Duodenal mucosa (tissue), 2 donors: Measurements from ENCODE around the gene STAMBPL1.
A peak's percentile ranks its signal among the peaks of the same experiment; 100 is the strongest.
"Not testable (repeated sequence)": the region's sequence is repeated elsewhere in the genome, so short reads cannot be mapped to it uniquely, and the experiment has no call there.

Source experiments
- H3K27ac ChIP-seq: one replicate; pipeline ENCODE4 v1.7.0; 2013; ENCODE audit warnings: low read depth, low read length
- H3K27me3 ChIP-seq, 2 donors: one replicate each; pipeline ENCODE4 v1.7.0; 2013; ENCODE audit warnings: low read length in 2 of 2, control low read depth in 1 of 2; ENCODE audit not compliant: insufficient read depth in 2 of 2, control insufficient read depth in 1 of 2
- H3K36me3 ChIP-seq, 2 donors: one replicate each; pipeline ENCODE4 v1.7.0; 2013; ENCODE audit warnings: low read length in 2 of 2, control low read depth in 1 of 2; ENCODE audit not compliant: insufficient read depth in 2 of 2, control insufficient read depth in 1 of 2
- H3K4me1 ChIP-seq, 2 donors: one replicate each; pipeline ENCODE4 v1.7.0; 2013; ENCODE audit warnings: low read length in 2 of 2, control low read depth in 1 of 2; ENCODE audit not compliant: insufficient read depth in 2 of 2, control insufficient read depth in 1 of 2
- H3K4me3 ChIP-seq, 2 donors: one replicate each; pipeline ENCODE4 v1.7.0; 2013; ENCODE audit warnings: low read length in 2 of 2, low read depth in 1 of 2
- H3K9ac ChIP-seq, 2 donors: one replicate each; pipeline ENCODE4 v1.7.0; 2013; ENCODE audit warnings: low read length in 2 of 2, low read depth in 1 of 2
- H3K9me3 ChIP-seq, 2 donors: one replicate each; pipeline ENCODE4 v1.7.0; 2013; ENCODE audit warnings: low read length in 2 of 2, control low read depth in 1 of 2; ENCODE audit not compliant: control insufficient read depth in 1 of 2

Gene STAMBPL1

GRCh38 chr10:88880282-88881076 lies 434 bp downstream of the STAMBPL1 start:
- H3K4me1 ChIP-seq = peaks cover 23 to 38% of the 10 kb centered on the region in 2 donors
- H3K36me3 ChIP-seq = no peaks in the 10 kb centered on the region
- H3K27me3 ChIP-seq = no peaks in the 10 kb centered on the region
- peak overlapping the region; percentile 88 to 95 for H3K4me3 ChIP-seq
- H3K9ac ChIP-seq = peak overlapping the region; percentile 86 to 93
- peak overlapping the region; percentile 94 for H3K27ac ChIP-seq
- no peaks in the 10 kb centered on the region for H3K9me3 ChIP-seq

GRCh38 chr10:88881320-88881719 lies 1.3 kb downstream of the STAMBPL1 start:
- Histone ChIP-seq H3K27ac (peak overlapping the region; percentile 94), H3K4me3 (peak overlapping the region; percentile 88 to 95), H3K4me1 (peaks cover 23 to 38% of the 10 kb centered on the region in 2 donors), H3K27me3 (no peaks in the 10 kb centered on the region), H3K9ac (peak overlapping the region; percentile 86 to 93), H3K36me3 (no peaks in the 10 kb centered on the region), H3K9me3 (no peaks in the 10 kb centered on the region)

- no peaks in the 10 kb centered on the region for H3K36me3 ChIP-seq
- peak overlapping the region; percentile 86 to 93 for H3K9ac ChIP-seq
- peak overlapping the region; percentile 88 to 95 for H3K4me3 ChIP-seq
- H3K9me3 ChIP-seq = no peaks in the 10 kb centered on the region
- peak overlapping the region; percentile 94 for H3K27ac ChIP-seq
- peaks cover 27 to 38% of the 10 kb centered on the region in 2 donors for H3K4me1 ChIP-seq
- H3K27me3 ChIP-seq = no peaks in the 10 kb centered on the region
These were observed 2.0 kb downstream of the STAMBPL1 start for GRCh38 chr10:88881922-88882645.

- peak overlapping the region; percentile 88 to 95 for H3K4me3 ChIP-seq
- H3K9me3 ChIP-seq, H3K36me3 ChIP-seq, H3K27me3 ChIP-seq: not testable (repeated sequence)
- peak overlapping the region in 1 of 2 donors; percentile 93 for H3K9ac ChIP-seq
- H3K27ac ChIP-seq = peak overlapping the region; percentile 94
- H3K4me1 ChIP-seq = peaks cover 30 to 38% of the 10 kb centered on the region in 2 donors
These were observed 2.8 kb downstream of the STAMBPL1 start for GRCh38 chr10:88882646-88883447.

- Histone ChIP-seq H3K27me3 (no peaks in the 10 kb centered on the region), H3K9me3 (no peaks in the 10 kb centered on the region), H3K27ac (no peak overlapping the region), H3K4me1 (peaks cover 30 to 42% of the 10 kb centered on the region in 2 donors), H3K9ac (no peak overlapping the region), H3K4me3 (no peak overlapping the region), H3K36me3 (no peaks in the 10 kb centered on the region)
These were observed 3.4 kb downstream of the STAMBPL1 start for GRCh38 chr10:88883448-88883809.

GRCh38 chr10:88886557-88886956 lies 6.5 kb downstream of the STAMBPL1 start:
- Histone ChIP-seq H3K27me3 (no peaks in the 10 kb centered on the region), H3K4me3 (no peak overlapping the region), H3K4me1 (peaks cover 20 to 31% of the 10 kb centered on the region in 2 donors), H3K9ac (no peak overlapping the region), H3K36me3 (no peaks in the 10 kb centered on the region), H3K9me3 (no peaks in the 10 kb centered on the region), H3K27ac (no peak overlapping the region)

GRCh38 chr10:88888810-88889445 lies 8.9 kb downstream of the STAMBPL1 start:
- Histone ChIP-seq H3K36me3 (no peaks in the 10 kb centered on the region), H3K4me1 (peaks cover 10 to 13% of the 10 kb centered on the region in 2 donors), H3K27me3 (no peaks in the 10 kb centered on the region), H3K9ac (no peak overlapping the region), H3K27ac (no peak overlapping the region), H3K9me3 (no peaks in the 10 kb centered on the region), H3K4me3 (no peak overlapping the region)

GRCh38 chr10:88889559-88890337 lies 9.7 kb downstream of the STAMBPL1 start:
- Histone ChIP-seq H3K4me1 (peaks cover 14 to 18% of the 10 kb centered on the region in 2 donors), H3K4me3 (no peak overlapping the region), H3K27me3 (no peaks in the 10 kb centered on the region), H3K36me3 (no peaks in the 10 kb centered on the region), H3K27ac (no peak overlapping the region), H3K9me3 (no peaks in the 10 kb centered on the region), H3K9ac (no peak overlapping the region)

- H3K4me3 ChIP-seq = no peak overlapping the region
- H3K4me1 ChIP-seq = peaks cover 24 to 25% of the 10 kb centered on the region in 2 donors
- no peak overlapping the region for H3K9ac ChIP-seq
- no peaks in the 10 kb centered on the region for H3K36me3 ChIP-seq
- no peaks in the 10 kb centered on the region for H3K9me3 ChIP-seq
- no peaks in the 10 kb centered on the region for H3K27me3 ChIP-seq
- H3K27ac ChIP-seq = no peak overlapping the region
These were observed 10.8 kb downstream of the STAMBPL1 start for GRCh38 chr10:88890681-88891381.
